Panc1 (cell line): ENCODE data around the gene LAMC3. TPM values are rescaled to one million over a fixed set of nuclear protein-coding genes. Genes with fewer than 3 reads are reported as not detected.

Experiments used
- ATAC-seq: fragments of 200-7000 bp; cut with Tn5 transposase; 2 replicates; pipeline ENCODE4 v1.9.1; 2020; ENCODE audit warnings: mild to moderate bottlenecking, moderate library complexity
- BruUV-seq: library from RNA; stranded (reverse); fragments of 400-500 nt; replicated peaks from 2 replicates; lab custom pipeline; 2021; lab: Mats Ljungman, UMichigan
- CTCF ChIA-PET: fragments of 300-600 bp; sonication (Branson Sonifier 250); formaldehyde crosslinking; loops from one replicate; lab custom pipeline; 2022; ENCODE audit warnings: antibody characterized with exemption; lab: Charles Lee
- POLR2A ChIA-PET: fragments of 300-600 bp; sonication (Branson Sonifier 250); formaldehyde crosslinking; loops from one replicate; lab custom pipeline; 2022; ENCODE audit warnings: antibody characterized with exemption; lab: Charles Lee
- DNase-seq: peaks from one replicate; pipeline ENCODE4 v3.0.0-alpha.2; 2010; ENCODE audit warnings: low read depth, low spot score
- H3K27ac ChIP-seq: 2 replicates; pipeline ENCODE4 v1.5.1; 2011; ENCODE audit warnings: mild to moderate bottlenecking, low read length, inconsistent platforms
- H3K27me3 ChIP-seq: fragments of 200-500 bp; sonication (Bioruptor generic); 2 replicates; pipeline ENCODE4 v1.6.0; 2014; ENCODE audit warnings: low read length, inconsistent platforms; ENCODE audit not compliant: control insufficient read depth, insufficient read depth
- H3K36me3 ChIP-seq: fragments of 200-500 bp; sonication (Bioruptor generic); 2 replicates; pipeline ENCODE4 v1.5.1; 2014; ENCODE audit warnings: inconsistent platforms, mild to moderate bottlenecking, low read length, moderate library complexity; ENCODE audit not compliant: control insufficient read depth, insufficient read depth
- H3K4me1 ChIP-seq: 2 replicates; pipeline ENCODE4 v1.5.1; 2011; ENCODE audit warnings: inconsistent platforms, mild to moderate bottlenecking, low read length, moderate library complexity; ENCODE audit not compliant: control insufficient read depth, insufficient read depth
- H3K4me3 ChIP-seq, 2 experiments: 2 replicates each; pipeline ENCODE4 v1.5.1; 2011 to 2012; ENCODE audit warnings: low read depth in 2 of 2, low read length in 2 of 2, mild to moderate bottlenecking in 2 of 2, inconsistent platforms in 1 of 2, moderate library complexity in 1 of 2
- H3K9me3 ChIP-seq: fragments of 200-500 bp; sonication (Bioruptor generic); 2 replicates; pipeline ENCODE4 v1.5.1; 2014; ENCODE audit warnings: low read depth, mild to moderate bottlenecking, inconsistent platforms, low read length, moderate library complexity; ENCODE audit not compliant: control insufficient read depth, insufficient read depth
- POLR2AphosphoS5 ChIP-seq: IDR thresholded peaks from 2 replicates; pipeline ENCODE4 v1.6.1; 2012; ENCODE audit warnings: mild to moderate bottlenecking, low read depth, low read length, moderate library complexity
- SIN3A ChIP-seq: IDR thresholded peaks from 2 replicates; pipeline ENCODE4 v1.6.1; 2012; ENCODE audit warnings: low read depth, mild to moderate bottlenecking, low read length, moderate library complexity, borderline replicate concordance; ENCODE audit not compliant: insufficient read depth
- TCF7L2 ChIP-seq: IDR thresholded peaks from 2 replicates; pipeline ENCODE4 v1.6.1; 2011; ENCODE audit warnings: mild to moderate bottlenecking, low read depth, low read length, inconsistent platforms
- in situ Hi-C: cut with HindIII; loops from 2 replicates; pipeline ENCODE4 v1.10.0; 2016; ENCODE audit warnings: low sequenced_read_pairs, low pct_unique_long_range_greater_than_20kb
- intact Hi-C: fragments of 100-400 bp; cut with micrococcal nuclease; formaldehyde crosslinking; loops from one replicate; pipeline ENCODE4 v1.10.0; 2022; ENCODE audit not compliant: unreplicated experiment
- total RNA-seq: library from RNA; stranded (reverse); gene quantifications from one replicate; pipeline ENCODE4 v1.2.1, GENCODE V29; 2021; ENCODE audit not compliant: unreplicated experiment
- TF ChIP-seq, protein P1 (sequence below): fragments of 450-650 bp; IDR thresholded peaks from 2 replicates; pipeline ENCODE4 v1.5.1; 2017; ENCODE audit warnings: mild to moderate bottlenecking
- TF ChIP-seq, protein P2 (sequence below), 2 experiments: IDR thresholded peaks; 2 replicates each; pipeline ENCODE4 v1.6.1; 2011 to 2012; ENCODE audit warnings: low read depth in 2 of 2, control low read depth in 1 of 2, low read length in 1 of 2, mild to moderate bottlenecking in 1 of 2, moderate library complexity in 1 of 2; ENCODE audit not compliant: insufficient read depth in 1 of 2

LAMC3 gene
- total RNA-seq, 1 experiment from 2014 or later, result 16.4 TPM

DNA sequence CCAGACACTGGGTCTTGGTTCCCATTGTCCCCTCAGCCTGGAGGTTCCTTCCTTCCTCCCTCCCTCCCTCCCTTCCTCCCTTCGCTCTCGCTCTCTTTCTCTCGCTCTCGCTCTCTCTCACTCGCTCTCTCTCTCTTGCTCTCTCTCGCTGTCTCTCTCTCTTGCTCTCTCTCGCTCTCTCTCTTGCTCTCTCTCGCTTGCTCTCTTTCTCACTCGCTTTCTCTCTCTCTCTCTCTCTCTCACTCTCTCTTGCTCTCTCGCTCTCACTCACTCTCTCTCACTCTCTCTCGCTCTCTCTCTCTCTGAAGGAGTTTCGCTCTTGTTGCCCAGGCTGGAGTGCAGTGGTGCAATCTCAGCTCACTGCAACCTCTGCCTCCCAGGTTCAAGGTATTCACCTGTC is 23.4 kb downstream of the LAMC3 start:
- no peaks in the 10 kb centered on the region for H3K27me3 ChIP-seq
- DNase-seq (no peak), ATAC-seq (no peak)
- intact Hi-C loops (no loop called here), in situ Hi-C loops (no loop called here)
- H3K4me3 ChIP-seq, result no peak overlapping the region
- ChIA-PET POLR2A (no interaction called here), CTCF (no interaction called here)
- TF ChIP-seq, protein P1, sequence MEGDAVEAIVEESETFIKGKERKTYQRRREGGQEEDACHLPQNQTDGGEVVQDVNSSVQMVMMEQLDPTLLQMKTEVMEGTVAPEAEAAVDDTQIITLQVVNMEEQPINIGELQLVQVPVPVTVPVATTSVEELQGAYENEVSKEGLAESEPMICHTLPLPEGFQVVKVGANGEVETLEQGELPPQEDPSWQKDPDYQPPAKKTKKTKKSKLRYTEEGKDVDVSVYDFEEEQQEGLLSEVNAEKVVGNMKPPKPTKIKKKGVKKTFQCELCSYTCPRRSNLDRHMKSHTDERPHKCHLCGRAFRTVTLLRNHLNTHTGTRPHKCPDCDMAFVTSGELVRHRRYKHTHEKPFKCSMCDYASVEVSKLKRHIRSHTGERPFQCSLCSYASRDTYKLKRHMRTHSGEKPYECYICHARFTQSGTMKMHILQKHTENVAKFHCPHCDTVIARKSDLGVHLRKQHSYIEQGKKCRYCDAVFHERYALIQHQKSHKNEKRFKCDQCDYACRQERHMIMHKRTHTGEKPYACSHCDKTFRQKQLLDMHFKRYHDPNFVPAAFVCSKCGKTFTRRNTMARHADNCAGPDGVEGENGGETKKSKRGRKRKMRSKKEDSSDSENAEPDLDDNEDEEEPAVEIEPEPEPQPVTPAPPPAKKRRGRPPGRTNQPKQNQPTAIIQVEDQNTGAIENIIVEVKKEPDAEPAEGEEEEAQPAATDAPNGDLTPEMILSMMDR, result no peak
- TF ChIP-seq POLR2AphosphoS5 (no peak), TCF7L2 (no peak), SIN3A (no peak)
- TF ChIP-seq, protein P2, sequence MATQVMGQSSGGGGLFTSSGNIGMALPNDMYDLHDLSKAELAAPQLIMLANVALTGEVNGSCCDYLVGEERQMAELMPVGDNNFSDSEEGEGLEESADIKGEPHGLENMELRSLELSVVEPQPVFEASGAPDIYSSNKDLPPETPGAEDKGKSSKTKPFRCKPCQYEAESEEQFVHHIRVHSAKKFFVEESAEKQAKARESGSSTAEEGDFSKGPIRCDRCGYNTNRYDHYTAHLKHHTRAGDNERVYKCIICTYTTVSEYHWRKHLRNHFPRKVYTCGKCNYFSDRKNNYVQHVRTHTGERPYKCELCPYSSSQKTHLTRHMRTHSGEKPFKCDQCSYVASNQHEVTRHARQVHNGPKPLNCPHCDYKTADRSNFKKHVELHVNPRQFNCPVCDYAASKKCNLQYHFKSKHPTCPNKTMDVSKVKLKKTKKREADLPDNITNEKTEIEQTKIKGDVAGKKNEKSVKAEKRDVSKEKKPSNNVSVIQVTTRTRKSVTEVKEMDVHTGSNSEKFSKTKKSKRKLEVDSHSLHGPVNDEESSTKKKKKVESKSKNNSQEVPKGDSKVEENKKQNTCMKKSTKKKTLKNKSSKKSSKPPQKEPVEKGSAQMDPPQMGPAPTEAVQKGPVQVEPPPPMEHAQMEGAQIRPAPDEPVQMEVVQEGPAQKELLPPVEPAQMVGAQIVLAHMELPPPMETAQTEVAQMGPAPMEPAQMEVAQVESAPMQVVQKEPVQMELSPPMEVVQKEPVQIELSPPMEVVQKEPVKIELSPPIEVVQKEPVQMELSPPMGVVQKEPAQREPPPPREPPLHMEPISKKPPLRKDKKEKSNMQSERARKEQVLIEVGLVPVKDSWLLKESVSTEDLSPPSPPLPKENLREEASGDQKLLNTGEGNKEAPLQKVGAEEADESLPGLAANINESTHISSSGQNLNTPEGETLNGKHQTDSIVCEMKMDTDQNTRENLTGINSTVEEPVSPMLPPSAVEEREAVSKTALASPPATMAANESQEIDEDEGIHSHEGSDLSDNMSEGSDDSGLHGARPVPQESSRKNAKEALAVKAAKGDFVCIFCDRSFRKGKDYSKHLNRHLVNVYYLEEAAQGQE (IDR thresholded peaks at IDR 0.05; ENCODE audit: insufficient read depth in 1 of 2, low read depth in 2 of 2, low read length in 1 of 2), result no peak
- H3K36me3 ChIP-seq, result no peaks in the 10 kb centered on the region
- BruUV-seq, result no TSS peak
- H3K4me1 ChIP-seq, result no peaks in the 10 kb centered on the region
- H3K27ac ChIP-seq, result no peak overlapping the region
- no peaks in the 10 kb centered on the region for H3K9me3 ChIP-seq

DNA sequence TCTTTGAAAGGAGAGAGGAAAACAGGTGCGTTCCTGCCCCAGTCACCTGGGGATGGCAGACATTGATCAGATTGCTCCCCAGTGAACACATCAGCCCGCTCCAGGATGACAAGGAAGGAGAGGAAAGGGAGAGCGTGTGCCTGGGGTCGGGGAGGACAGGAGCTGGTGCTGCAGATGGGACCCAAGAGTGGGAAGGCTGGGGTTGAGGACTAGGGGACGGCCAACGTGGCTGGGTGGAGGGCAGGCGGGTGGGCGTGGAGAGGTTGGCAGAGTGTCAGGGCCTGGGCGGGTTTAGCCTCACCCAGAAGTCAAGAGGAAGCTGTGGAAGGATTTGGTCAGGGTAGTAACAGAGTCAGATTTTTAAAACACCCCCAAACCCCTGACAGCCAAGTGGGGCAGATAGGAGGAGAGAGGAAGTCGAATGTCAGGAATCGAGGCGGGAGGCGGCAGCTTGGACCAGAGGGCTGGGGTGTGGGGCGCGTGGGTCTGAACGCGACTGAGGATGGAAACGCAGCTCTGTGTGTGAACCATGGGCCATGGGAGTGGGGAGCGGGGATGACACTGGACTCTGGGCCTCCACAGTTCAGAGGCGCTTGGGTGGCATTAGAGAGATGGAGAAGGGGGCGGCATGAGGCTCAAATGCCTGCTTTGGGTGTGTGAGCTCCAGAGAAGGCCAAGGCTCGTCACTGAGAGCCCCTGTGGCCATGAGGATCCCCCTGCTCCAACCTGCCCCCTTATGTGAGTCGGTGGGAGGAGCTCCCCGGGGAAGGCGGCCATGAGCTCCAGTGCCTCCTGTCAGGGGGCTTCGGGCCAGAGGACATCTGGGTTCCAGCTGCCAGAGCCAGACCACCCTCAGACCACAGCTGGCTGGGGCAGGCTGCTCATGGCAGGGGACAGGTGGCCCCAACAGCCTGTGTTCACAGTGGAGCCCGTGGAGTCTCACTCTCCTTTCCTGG is 24.6 kb downstream of the LAMC3 start:
- H3K27me3 ChIP-seq, result no peaks in the 10 kb centered on the region
- no peak overlapping the region for H3K27ac ChIP-seq
- ChIA-PET POLR2A (no interaction called here), CTCF (no interaction called here)
- TF ChIP-seq, protein P1, result no peak
- no peak for TF ChIP-seq POLR2AphosphoS5
- TF ChIP-seq, protein P2 (IDR thresholded peaks at IDR 0.05; ENCODE audit: insufficient read depth in 1 of 2, low read depth in 2 of 2, low read length in 1 of 2), result no peak
- TF ChIP-seq TCF7L2, result no peak
- TF ChIP-seq SIN3A, result no peak
- no peaks in the 10 kb centered on the region for H3K36me3 ChIP-seq
- H3K4me3 ChIP-seq, result no peak overlapping the region
- H3K9me3 ChIP-seq, result no peaks in the 10 kb centered on the region
- intact Hi-C loops (no loop called here), in situ Hi-C loops (no loop called here)
- ATAC-seq (no peak), DNase-seq (no peak)
- no peaks in the 10 kb centered on the region for H3K4me1 ChIP-seq
- BruUV-seq, result no TSS peak
